Cardiac fibroblast (primary cell): ENCODE results near the gene BCL3.
"Not testable (repeated sequence)": the region's sequence is repeated elsewhere in the genome, so short reads cannot be mapped to it uniquely, and the experiment has no call there.

Experiments
- DNase-seq, 2 donors: peaks; one replicate each; pipeline versions ENCODE4 v3.0.0 to v3.0.0-alpha.2; 2010; ENCODE audit warnings: low read depth in 2 of 2
- H3K4me3 ChIP-seq, 2 donors: replicated peaks in 1 of 2; 1 replicate in 1 of 2; 2 replicates in 1 of 2; pipeline ENCODE4 v1.5.1; 2011; ENCODE audit warnings: low read depth in 2 of 2, low read length in 2 of 2, mild to moderate bottlenecking in 2 of 2, moderate library complexity in 1 of 2
- TF ChIP-seq, protein P1 (sequence below): IDR thresholded peaks from one replicate; pipeline ENCODE4 v1.5.1; 2011; ENCODE audit warnings: low read depth, mild to moderate bottlenecking, low read length, inconsistent platforms

Gene BCL3

GRCh38 chr19:44714597-44715169 is 33.8 kb upstream of the BCL3 start:
- TF ChIP-seq, protein P1, sequence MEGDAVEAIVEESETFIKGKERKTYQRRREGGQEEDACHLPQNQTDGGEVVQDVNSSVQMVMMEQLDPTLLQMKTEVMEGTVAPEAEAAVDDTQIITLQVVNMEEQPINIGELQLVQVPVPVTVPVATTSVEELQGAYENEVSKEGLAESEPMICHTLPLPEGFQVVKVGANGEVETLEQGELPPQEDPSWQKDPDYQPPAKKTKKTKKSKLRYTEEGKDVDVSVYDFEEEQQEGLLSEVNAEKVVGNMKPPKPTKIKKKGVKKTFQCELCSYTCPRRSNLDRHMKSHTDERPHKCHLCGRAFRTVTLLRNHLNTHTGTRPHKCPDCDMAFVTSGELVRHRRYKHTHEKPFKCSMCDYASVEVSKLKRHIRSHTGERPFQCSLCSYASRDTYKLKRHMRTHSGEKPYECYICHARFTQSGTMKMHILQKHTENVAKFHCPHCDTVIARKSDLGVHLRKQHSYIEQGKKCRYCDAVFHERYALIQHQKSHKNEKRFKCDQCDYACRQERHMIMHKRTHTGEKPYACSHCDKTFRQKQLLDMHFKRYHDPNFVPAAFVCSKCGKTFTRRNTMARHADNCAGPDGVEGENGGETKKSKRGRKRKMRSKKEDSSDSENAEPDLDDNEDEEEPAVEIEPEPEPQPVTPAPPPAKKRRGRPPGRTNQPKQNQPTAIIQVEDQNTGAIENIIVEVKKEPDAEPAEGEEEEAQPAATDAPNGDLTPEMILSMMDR = no peak
- H3K4me3 ChIP-seq = no peak overlapping the region
- no peak for DNase-seq

- DNase-seq = no peak
- TF ChIP-seq, protein P1 = no peak
- H3K4me3 ChIP-seq = no peak overlapping the region
Observed at GRCh38 chr19:44717603-44718002, 30.9 kb upstream of the BCL3 start.

DNA sequence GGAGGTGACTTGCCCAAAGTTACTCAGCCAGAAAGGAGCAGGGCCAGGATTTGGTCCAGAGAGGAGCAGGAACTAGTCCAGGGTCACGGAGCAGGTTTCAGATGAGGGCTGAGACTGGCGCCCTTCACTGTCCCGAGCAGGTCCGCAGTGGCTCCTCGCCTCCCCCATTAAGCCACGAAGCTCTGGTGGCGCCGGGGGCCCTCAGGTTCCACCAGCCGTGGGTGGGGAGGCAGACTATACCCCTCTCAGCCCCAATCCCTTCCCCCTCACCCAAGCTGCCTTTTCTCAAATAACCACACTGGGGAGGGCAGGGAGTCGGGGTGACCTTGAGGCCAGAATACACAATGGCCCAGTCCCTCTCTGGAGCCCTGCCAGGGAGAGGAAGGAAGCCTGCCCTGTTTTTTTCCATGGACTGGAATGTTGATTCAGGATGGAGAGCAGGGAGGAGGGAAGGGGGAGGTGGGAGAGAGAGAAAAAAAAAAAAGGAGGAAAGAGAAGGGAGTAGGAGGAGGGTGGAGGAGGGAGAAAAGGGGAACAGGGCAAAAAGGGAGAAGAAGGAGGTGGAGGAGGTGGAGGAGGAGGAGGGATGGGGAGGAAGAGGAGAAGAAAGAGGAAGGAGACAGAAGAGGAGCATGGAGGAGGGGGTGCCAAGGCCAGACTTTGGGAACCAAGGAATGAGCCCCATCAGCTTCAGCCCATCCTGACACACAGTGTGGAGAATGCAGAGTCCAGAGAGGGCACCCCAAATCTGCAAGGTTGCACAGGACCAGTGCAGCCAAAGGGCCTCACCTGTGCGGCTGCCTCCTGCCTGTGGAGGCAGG is 29.9 kb upstream of the BCL3 start:
- DNase-seq = peak; percentile 59 to 94
- TF ChIP-seq, protein P1 = no peak
- peak overlapping the region in 1 of 2 donors; percentile 28 for H3K4me3 ChIP-seq

GRCh38 chr19:44719262-44719701 is 29.2 kb upstream of the BCL3 start:
- no peak for DNase-seq
- TF ChIP-seq, protein P1 = no peak
- no peak overlapping the region for H3K4me3 ChIP-seq

- not testable (repeated sequence) for DNase-seq, H3K4me3 ChIP-seq
Observed at GRCh38 chr19:44720396-44720795, 28.1 kb upstream of the BCL3 start.

DNA sequence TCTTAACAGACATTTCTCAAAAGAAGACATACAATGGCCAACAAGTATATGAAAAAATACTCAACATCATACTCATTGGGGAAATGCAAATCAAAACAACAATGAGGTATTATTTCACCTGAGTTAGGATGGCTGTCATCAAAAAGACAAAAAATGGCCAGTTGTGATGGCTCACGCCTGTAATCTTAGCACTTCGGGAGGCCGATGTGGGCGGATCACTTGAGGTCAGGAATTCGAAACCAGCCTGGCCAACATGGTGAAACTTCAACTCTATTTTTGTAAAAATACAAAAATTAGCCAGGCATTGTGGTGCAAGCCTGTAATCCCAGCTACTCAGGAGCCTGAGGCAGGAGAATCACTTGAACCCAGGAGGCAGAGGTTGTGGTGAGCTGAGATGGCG is 27.6 kb upstream of the BCL3 start:
- DNase-seq = peak in 1 of 2 donors; percentile 28
- TF ChIP-seq, protein P1 = no peak
- H3K4me3 ChIP-seq = no peak overlapping the region

DNA sequence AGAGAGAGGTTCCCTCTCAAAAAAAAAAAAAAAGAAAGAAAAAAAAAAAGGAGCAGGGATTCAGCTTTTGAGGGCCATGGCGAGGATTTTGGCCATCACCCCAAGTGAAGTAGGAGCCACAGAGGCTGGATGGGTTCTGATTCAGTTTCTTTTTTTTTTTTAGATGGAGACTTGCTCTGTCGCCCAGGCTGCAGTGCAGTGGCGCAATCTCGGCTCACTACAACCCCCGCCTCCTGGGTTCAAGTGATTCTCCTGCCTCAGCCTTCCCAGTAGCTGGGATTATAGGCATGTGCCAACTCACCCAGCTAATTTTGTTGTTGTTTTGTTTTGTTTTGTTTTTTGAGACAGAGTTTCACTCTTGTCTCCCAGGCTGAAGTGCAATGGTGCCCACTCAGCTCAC is 27.1 kb upstream of the BCL3 start:
- not testable (repeated sequence) for DNase-seq, H3K4me3 ChIP-seq
